Stimulated activated CD4-positive, alpha-beta T cell treated with anti-CD3 and anti-CD28 coated beads, Interleukin-4, amount 100 ng/mL, for 48 hours (primary cell): ENCODE measurements around the gene ZNF592.

ENCODE experiments used
- DNase-seq, 2 donors: peaks; one replicate each; pipeline ENCODE4 v3.0.0-alpha.2; 2020; ENCODE audit warnings: low read depth in 2 of 2

Gene ZNF592

DNA sequence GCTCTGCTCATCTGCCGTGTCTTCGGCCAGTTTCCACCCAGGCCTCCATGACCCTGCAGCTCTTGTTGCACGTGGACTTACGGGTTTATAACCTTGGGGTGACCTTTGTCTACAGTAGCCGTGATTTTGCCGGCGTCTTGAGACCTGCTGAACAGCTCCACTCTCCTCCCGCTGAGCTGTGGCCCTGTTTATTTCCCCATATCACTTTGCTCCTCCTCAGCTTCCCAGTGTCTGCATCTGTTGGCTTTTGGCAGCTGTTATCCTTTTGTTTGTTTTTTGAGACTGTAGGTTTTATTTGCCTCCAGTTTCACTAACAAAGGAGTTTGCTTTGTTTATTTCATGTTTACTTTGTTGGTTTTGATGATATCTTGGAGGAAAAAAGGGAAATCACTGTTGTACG, 106.7 kb downstream of the ZNF592 start:
- no peak for DNase-seq

DNA sequence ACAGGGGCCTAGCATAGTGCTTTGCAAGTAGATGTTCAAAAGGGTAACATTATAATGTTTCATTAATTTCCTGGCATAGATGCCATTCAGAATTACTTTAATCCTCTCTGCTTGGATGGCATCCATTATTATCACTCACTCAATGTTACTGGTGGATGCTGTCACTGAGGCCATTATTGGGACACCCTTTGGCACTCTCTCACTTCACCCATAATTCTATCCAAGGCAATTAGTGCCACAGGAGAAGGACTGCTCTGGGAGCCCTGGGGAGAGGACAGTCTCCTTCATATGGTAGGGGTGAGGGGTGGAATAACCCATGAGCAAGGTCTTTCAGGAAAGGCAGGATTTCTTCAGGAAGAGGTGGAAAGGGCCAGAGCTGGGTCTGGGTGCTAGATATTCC, 107.4 kb downstream of the ZNF592 start:
- no peak for DNase-seq
